Measurements from ENCODE around the gene IDUA. TPM values are rescaled to one million over a fixed set of nuclear protein-coding genes. Genes with fewer than 3 reads are reported as not detected.

The IDUA gene
- total and polyA plus RNA-seq, 7 donors: 1.2 to 15.2 (median 7.3) TPM

DNA sequence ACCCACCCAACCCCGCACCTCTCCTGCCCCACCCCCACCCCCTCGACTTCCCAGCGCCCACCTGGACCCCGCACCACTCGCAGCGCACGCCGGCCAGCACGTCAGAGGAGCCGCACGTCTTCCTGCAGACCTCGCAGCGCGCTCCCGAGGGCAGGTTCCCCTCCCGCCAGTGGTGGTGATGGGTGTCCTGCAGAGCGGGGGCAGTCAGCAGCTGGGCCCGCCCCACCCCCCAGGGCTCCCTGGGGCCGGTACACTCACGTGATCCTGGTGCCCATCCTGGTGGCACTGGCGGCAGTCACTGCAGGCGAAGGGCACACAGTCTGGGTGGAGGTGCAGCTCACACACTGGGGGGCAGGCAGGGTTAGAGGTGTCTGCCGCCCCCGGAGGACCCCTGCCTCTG lies 18.6 kb upstream of the IDUA start:
- Histone ChIP-seq H3K27ac (no peak overlapping the region), H3K9me3 (no peaks in the 10 kb centered on the region), H3K27me3 (peaks cover 0 to 17% (median 16%) of the 10 kb centered on the region in 3 donors), H3K4me3 (no peak overlapping the region), H3K4me1 (peaks cover 0 to 33% (median 30%) of the 10 kb centered on the region in 4 donors), H3K36me3 (peaks cover 0 to 11% (median 0%) of the 10 kb centered on the region in 4 donors)
- no peak for DNase-seq
- TF ChIP-seq EP300 (IDR thresholded peaks at IDR 0.05) (no peak), POLR2A (IDR thresholded peaks at IDR 0.05) (no peak), POLR2AphosphoS5 (IDR thresholded peaks at IDR 0.05) (no peak)
- TF ChIP-seq, protein P1, sequence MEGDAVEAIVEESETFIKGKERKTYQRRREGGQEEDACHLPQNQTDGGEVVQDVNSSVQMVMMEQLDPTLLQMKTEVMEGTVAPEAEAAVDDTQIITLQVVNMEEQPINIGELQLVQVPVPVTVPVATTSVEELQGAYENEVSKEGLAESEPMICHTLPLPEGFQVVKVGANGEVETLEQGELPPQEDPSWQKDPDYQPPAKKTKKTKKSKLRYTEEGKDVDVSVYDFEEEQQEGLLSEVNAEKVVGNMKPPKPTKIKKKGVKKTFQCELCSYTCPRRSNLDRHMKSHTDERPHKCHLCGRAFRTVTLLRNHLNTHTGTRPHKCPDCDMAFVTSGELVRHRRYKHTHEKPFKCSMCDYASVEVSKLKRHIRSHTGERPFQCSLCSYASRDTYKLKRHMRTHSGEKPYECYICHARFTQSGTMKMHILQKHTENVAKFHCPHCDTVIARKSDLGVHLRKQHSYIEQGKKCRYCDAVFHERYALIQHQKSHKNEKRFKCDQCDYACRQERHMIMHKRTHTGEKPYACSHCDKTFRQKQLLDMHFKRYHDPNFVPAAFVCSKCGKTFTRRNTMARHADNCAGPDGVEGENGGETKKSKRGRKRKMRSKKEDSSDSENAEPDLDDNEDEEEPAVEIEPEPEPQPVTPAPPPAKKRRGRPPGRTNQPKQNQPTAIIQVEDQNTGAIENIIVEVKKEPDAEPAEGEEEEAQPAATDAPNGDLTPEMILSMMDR (IDR thresholded peaks at IDR 0.05): no peak
- 52 to 78% methylated on average over 24 of the region's 24 CpGs for WGBS, 2 donors
- intact Hi-C loops (cut with DNase I): no loop called here

DNA sequence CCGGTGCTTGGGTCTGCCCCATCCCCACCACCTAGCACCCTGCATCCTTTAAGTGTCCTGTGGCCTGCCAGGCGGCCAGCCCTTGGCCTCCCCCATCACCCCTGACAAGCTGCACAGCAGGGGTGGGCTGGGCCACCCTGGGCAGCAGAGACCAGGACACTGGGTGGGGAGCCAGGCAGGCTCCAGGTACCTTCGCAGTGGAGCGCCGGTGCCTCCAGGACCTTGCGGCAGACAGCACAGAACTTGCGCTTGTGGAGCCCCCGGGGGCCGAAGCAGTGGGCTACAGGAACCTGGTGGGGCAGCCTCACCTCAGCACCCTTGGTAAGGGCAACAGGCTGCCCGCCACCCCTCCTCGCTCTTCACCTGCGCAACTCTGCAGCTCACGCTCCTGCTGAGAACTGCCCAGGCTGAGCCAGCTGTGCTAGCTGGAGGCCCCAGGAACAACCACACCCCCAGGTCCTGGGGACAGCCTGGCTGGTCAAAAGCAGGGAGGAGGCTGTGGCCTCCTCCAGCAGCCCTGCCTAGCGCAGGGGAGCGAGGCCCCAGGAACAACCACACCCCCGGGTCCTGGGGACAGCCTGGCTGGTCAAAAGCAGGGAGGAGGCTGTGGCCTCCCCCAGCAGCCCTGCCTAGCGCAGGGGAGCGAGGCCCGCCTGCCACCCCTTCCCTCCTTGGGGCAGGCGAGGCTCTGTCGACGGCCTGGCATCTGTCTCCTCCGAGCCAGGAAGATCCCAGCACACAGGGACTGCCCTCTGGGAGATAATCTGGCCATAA lies 18.0 kb upstream of the IDUA start:
- no peak for TF ChIP-seq POLR2A (IDR thresholded peaks at IDR 0.05)
- TF ChIP-seq EP300 (IDR thresholded peaks at IDR 0.05): no peak
- no peak for TF ChIP-seq POLR2AphosphoS5 (IDR thresholded peaks at IDR 0.05)
- TF ChIP-seq, protein P1 (IDR thresholded peaks at IDR 0.05): no peak
- Histone ChIP-seq H3K4me3 (no peak overlapping the region), H3K9me3 (no peaks in the 10 kb centered on the region), H3K4me1 (peaks cover 0 to 36% (median 32%) of the 10 kb centered on the region in 4 donors), H3K27ac (no peak overlapping the region), H3K27me3 (peaks cover 0 to 17% (median 16%) of the 10 kb centered on the region in 3 donors), H3K36me3 (peaks cover 0 to 11% (median 0%) of the 10 kb centered on the region in 4 donors)
- WGBS, 2 donors: 78 to 79% methylated on average over 23 of the region's 23 CpGs
- intact Hi-C loops (cut with DNase I): no loop called here
- no peak for DNase-seq

GRCh38 chr4:970046-970745 lies 16.6 kb upstream of the IDUA start:
- no peak overlapping the region for H3K27ac ChIP-seq
- H3K36me3 ChIP-seq: peaks cover 0 to 11% (median 0%) of the 10 kb centered on the region in 4 donors
- H3K4me3 ChIP-seq: no peak overlapping the region
- no peak for DNase-seq
- peaks cover 0 to 40% (median 36%) of the 10 kb centered on the region in 4 donors for H3K4me1 ChIP-seq
- WGBS, 2 donors: 70 to 84% methylated on average over 25 of the region's 25 CpGs
- intact Hi-C loops (cut with DNase I): no loop called here
- peaks cover 0 to 17% (median 16%) of the 10 kb centered on the region in 3 donors for H3K27me3 ChIP-seq
- TF ChIP-seq EP300 (IDR thresholded peaks at IDR 0.05) (no peak), POLR2AphosphoS5 (IDR thresholded peaks at IDR 0.05) (no peak), POLR2A (IDR thresholded peaks at IDR 0.05) (no peak)
- TF ChIP-seq, protein P1 (IDR thresholded peaks at IDR 0.05): no peak
- no peaks in the 10 kb centered on the region for H3K9me3 ChIP-seq

DNA sequence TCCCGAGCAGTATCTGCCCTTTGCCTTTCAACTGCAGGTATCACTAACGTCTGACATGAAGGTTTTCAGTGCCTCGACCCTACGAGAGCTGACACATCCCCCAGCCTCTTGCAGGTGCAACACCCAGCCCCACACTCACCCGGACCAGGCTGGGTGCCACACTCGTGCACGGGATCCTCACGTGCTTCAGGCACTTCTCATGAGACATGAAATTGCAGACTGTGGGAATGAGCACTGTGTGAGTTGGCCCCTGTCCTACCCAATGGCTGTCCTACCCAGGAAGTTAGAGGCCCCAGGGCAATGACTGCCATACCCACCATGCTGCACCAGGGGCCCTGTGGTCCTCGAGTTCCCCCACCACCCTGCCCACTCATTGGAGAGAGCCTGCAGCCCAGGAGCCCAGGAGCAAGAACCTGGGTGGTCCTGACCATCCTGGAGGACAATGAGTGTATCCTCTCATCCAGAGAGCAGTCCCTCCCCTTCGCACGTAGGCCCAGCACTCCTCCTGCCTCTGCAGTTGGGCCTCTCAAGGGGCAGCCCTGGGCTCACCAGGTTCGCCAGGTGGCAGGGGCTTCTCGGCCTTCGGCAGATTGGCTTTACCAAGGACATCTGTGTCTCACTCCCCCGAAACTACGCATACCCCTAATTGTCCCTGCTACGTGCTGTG lies 15.9 kb upstream of the IDUA start:
- intact Hi-C loops (cut with DNase I): no loop called here
- H3K4me1 ChIP-seq: peaks cover 0 to 40% (median 36%) of the 10 kb centered on the region in 4 donors
- H3K4me3 ChIP-seq: no peak overlapping the region
- H3K9me3 ChIP-seq: no peaks in the 10 kb centered on the region
- 23 to 66% methylated on average over 17 of the region's 17 CpGs for WGBS, 2 donors
- TF ChIP-seq POLR2A (IDR thresholded peaks at IDR 0.05) (no peak), EP300 (IDR thresholded peaks at IDR 0.05) (no peak), POLR2AphosphoS5 (IDR thresholded peaks at IDR 0.05) (no peak)
- TF ChIP-seq, protein P1 (IDR thresholded peaks at IDR 0.05): no peak
- DNase-seq: no peak
- no peak overlapping the region for H3K27ac ChIP-seq
- H3K36me3 ChIP-seq: peaks cover 0 to 5% (median 0%) of the 10 kb centered on the region in 4 donors
- peaks cover 0 to 17% (median 16%) of the 10 kb centered on the region in 3 donors for H3K27me3 ChIP-seq
